GM18870 (cell line): ENCODE measurements around the gene PKN1.
"Not testable (repeated sequence)": the region's sequence is repeated elsewhere in the genome, so short reads cannot be mapped to it uniquely, and the experiment has no call there.

Experiments used
- ATAC-seq: cut with Tn5 transposase; IDR thresholded peaks from one replicate; pipeline ENCODE4 v1.9.1; 2021; ENCODE audit warnings: moderate library complexity; ENCODE audit not compliant: unreplicated experiment

PKN1 gene

GRCh38 chr19:14479975-14480699 lies 47.0 kb downstream of the PKN1 start:
- ATAC-seq, result no peak

GRCh38 chr19:14480700-14481079 lies 47.6 kb downstream of the PKN1 start:
- no peak for ATAC-seq

- no peak for ATAC-seq
These were observed 49.3 kb downstream of the PKN1 start for GRCh38 chr19:14482172-14482941.

GRCh38 chr19:14487370-14488125 lies 54.4 kb downstream of the PKN1 start:
- ATAC-seq, result no peak

GRCh38 chr19:14492756-14493337 lies 59.7 kb downstream of the PKN1 start:
- no peak for ATAC-seq

GRCh38 chr19:14494411-14494810 lies 61.3 kb downstream of the PKN1 start:
- ATAC-seq, result no peak

- ATAC-seq, result no peak
These were observed 62.0 kb downstream of the PKN1 start for GRCh38 chr19:14494910-14495671.

GRCh38 chr19:14495672-14496028 lies 62.5 kb downstream of the PKN1 start:
- ATAC-seq, result no peak

- ATAC-seq, result no peak
These were observed 63.1 kb downstream of the PKN1 start, which contains the start of gene GIPC1 for GRCh38 chr19:14496029-14496833. GIPC1 (minus strand) TSS chr19:14496127; CDS start chr19:14482976, 13,151 bp downstream.

GRCh38 chr19:14496834-14497227 lies 63.7 kb downstream of the PKN1 start:
- ATAC-seq, result no peak

GRCh38 chr19:14497228-14497921 lies 64.3 kb downstream of the PKN1 start:
- ATAC-seq, result no peak

- ATAC-seq, result no peak
These were observed 69.4 kb downstream of the PKN1 start for GRCh38 chr19:14502334-14503092.

GRCh38 chr19:14503285-14503684 lies 70.2 kb downstream of the PKN1 start:
- ATAC-seq, result no peak

- ATAC-seq, result not testable (repeated sequence)
These were observed 71.5 kb downstream of the PKN1 start for GRCh38 chr19:14504575-14504974.

GRCh38 chr19:14505488-14506239 lies 72.6 kb downstream of the PKN1 start:
- no peak for ATAC-seq

GRCh38 chr19:14507704-14508542 lies 74.8 kb downstream of the PKN1 start:
- no peak for ATAC-seq
